ENCODE results near the gene CTSW.

The CTSW gene

DNA sequence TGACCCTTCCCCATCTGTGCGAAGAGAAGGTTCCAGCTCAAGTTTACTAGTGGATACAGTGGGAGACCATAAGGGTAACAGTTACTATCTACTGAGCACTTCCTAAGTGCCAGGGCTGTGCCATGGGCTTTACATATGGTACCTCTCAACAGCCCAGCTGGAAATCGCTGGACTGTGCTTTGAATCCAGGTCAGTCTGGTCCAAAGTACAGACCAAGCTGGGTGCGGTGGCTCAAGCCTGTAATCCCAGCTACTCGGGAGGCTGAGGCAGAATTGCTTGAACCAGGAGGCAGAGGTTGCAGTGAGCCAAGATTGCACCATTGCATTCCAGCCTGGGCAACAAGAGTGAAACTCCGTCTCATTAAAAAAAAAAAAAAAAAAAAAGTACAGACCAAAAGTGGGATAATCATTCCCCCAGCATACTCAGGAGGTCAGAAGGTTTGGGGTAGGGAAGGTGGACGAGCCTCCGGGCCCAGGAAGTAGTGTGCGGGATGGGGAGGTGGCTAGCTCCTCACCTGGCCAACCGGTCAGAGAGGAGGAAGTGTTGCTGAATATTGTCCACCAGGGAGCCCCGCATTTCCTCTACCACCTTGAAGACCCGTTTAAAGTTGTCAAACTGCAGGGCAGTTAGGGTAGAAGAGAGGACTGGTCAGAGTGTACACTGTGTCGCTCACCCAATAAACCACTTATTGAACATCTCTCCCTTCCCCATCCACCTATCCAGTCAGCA is 6.3 kb downstream of the CTSW start:
- H3K27me3 ChIP-seq (ENCODE audit: insufficient read depth, poor library complexity, severe bottlenecking), result no peaks in the 10 kb centered on the region
- DNase-seq (ENCODE audit: low spot score) (no peak), ATAC-seq (ENCODE audit: low read depth) (no peak)
- H3K4me3 ChIP-seq (ENCODE audit: severe bottlenecking), result no peak overlapping the region
- TF ChIP-seq, protein P1, sequence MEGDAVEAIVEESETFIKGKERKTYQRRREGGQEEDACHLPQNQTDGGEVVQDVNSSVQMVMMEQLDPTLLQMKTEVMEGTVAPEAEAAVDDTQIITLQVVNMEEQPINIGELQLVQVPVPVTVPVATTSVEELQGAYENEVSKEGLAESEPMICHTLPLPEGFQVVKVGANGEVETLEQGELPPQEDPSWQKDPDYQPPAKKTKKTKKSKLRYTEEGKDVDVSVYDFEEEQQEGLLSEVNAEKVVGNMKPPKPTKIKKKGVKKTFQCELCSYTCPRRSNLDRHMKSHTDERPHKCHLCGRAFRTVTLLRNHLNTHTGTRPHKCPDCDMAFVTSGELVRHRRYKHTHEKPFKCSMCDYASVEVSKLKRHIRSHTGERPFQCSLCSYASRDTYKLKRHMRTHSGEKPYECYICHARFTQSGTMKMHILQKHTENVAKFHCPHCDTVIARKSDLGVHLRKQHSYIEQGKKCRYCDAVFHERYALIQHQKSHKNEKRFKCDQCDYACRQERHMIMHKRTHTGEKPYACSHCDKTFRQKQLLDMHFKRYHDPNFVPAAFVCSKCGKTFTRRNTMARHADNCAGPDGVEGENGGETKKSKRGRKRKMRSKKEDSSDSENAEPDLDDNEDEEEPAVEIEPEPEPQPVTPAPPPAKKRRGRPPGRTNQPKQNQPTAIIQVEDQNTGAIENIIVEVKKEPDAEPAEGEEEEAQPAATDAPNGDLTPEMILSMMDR (IDR thresholded peaks at IDR 0.05; ENCODE audit: poor library complexity, severe bottlenecking), result no peak
- H3K4me1 ChIP-seq (ENCODE audit: insufficient read depth, poor library complexity, severe bottlenecking), result peaks cover 10% of the 10 kb centered on the region
- peaks cover 38% of the 10 kb centered on the region for H3K36me3 ChIP-seq (ENCODE audit: low read depth)
- H3K9me3 ChIP-seq (ENCODE audit: severe bottlenecking), result no peaks in the 10 kb centered on the region
- peak overlapping the region; percentile 96 for H3K27ac ChIP-seq (ENCODE audit: poor library complexity, severe bottlenecking)

DNA sequence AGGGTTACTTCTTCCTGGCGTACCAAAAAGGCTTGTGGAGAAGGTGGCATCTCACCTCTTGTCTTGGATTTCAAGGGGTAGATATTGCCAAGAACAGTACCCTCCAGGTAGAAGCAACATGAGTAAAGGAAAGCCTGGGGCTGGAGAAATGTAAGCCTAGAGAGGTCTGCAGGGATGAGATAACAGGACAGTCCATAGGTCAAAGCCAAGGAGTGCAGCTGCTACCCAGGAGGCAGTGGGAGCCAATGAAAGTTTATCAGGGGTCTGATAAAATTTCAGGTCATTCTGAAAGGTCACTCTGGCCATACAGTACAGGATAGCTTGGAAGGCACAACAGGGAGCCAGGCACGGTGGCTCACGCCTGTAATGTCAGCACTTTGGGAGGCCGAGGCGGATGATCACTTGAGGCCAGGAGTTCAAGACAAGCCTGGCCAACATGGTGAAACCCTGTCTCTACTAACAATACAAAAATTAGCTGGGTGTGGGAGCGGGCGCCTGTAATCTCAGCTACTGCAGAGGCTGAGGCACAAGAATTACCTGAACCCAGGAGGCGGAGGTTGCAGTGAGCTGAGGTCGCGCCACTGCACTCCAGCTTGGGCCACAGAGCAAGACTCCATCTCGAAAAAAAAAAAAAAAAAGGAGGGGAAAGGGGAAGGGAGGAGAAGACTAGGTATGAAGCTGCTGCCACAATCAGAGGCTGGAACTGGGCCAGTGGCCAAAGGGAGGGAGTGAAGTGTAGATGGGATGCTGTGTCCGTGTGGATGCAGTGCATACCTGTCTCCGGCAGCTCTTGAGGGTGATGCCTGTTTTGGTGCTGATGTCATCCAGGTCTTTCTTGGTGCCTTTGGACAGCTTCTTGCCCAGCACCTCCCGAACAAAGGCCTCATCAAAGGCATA is 7.4 kb downstream of the CTSW start:
- Histone ChIP-seq H3K9me3 (ENCODE audit: severe bottlenecking) (no peaks in the 10 kb centered on the region), H3K4me1 (ENCODE audit: insufficient read depth, poor library complexity, severe bottlenecking) (peaks cover 10% of the 10 kb centered on the region)
- no peak for DNase-seq (ENCODE audit: low spot score)

DNA sequence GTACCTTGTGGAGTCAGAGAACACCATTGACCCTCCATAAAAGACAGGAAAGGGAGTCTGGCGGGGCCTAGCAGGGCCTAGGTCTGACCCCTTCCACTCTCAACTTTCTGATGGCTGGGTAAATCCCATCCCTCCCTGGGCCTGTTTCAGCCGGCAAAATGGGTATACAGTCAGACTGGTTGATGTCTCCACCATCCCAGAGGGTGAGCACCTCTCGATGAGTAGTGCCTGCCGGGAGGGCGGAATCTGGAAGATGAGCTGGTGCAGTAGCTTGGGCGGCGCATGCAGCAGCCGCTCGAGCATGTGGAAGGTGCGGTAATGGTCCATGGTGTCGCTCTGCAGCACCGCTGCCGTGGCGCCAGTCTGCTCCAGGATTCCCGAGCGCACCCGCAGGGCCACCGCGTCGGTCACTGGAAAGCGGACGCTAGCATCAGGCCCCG is 8.1 kb downstream of the CTSW start:
- peak overlapping the region; percentile 45 for H3K4me3 ChIP-seq (ENCODE audit: severe bottlenecking)
- ATAC-seq (ENCODE audit: low read depth) (no peak), DNase-seq (ENCODE audit: low spot score) (no peak)
- no peaks in the 10 kb centered on the region for H3K27me3 ChIP-seq (ENCODE audit: insufficient read depth, poor library complexity, severe bottlenecking)
- no peaks in the 10 kb centered on the region for H3K9me3 ChIP-seq (ENCODE audit: severe bottlenecking)
- TF ChIP-seq, protein P1 (IDR thresholded peaks at IDR 0.05; ENCODE audit: poor library complexity, severe bottlenecking), result no peak
- H3K27ac ChIP-seq (ENCODE audit: poor library complexity, severe bottlenecking), result peak overlapping the region; percentile 96
- peaks cover 10% of the 10 kb centered on the region for H3K4me1 ChIP-seq (ENCODE audit: insufficient read depth, poor library complexity, severe bottlenecking)
- peaks cover 44% of the 10 kb centered on the region for H3K36me3 ChIP-seq (ENCODE audit: low read depth)

More for the DNA sequence above, 7.4 kb downstream of the CTSW start:
- H3K4me3 ChIP-seq (ENCODE audit: severe bottlenecking), result peak overlapping the region; percentile 45
- H3K27me3 ChIP-seq (ENCODE audit: insufficient read depth, poor library complexity, severe bottlenecking), result no peaks in the 10 kb centered on the region
- H3K36me3 ChIP-seq (ENCODE audit: low read depth), result peaks cover 42% of the 10 kb centered on the region
- H3K27ac ChIP-seq (ENCODE audit: poor library complexity, severe bottlenecking), result peak overlapping the region; percentile 96
- TF ChIP-seq, protein P1 (IDR thresholded peaks at IDR 0.05; ENCODE audit: poor library complexity, severe bottlenecking), result no peak
- no peak for ATAC-seq (ENCODE audit: low read depth)

DNA sequence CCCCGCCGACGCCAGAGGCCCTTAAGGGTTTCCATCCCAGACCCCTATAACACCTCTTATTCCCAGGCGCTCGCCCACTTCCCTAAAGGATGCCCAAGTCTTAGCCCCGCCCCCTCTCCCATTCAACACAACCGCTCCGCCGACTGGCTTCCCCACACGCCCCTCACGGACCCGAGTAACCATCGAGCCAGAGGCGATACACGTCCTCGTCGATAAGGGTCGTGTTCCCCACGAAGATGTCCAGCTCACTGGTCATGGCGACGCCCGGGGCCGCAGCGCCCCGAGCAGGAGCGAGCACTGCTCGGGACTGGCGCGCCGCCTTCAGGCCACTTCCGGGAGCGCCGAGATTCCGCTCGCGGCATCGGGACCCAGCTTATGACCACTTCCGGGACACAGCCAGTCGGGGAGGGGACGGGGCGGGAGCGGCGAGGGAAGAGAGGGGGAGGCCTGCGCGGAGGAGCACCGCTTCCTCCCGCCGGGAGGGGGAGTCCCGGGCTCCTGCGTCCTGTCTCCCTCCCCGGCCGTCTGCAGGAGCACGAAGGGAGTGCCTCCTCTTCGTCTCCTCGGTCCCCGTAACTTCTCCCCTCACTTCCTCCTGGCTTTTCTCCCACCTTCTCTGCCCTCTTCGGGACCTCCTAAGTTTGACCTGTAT is 8.7 kb downstream of the CTSW start, which contains the start of gene FIBP:
FIBP (minus strand) TSS at position 309 of the 652 bp plus-strand sequence; CDS start at position 256, 53 bp downstream.
- Histone ChIP-seq H3K9me3 (ENCODE audit: severe bottlenecking) (no peaks in the 10 kb centered on the region), H3K27ac (ENCODE audit: poor library complexity, severe bottlenecking) (peak within 1 kb of the TSS; percentile 96), H3K36me3 (ENCODE audit: low read depth) (peaks cover 44% of the 10 kb centered on the region), H3K4me3 (ENCODE audit: severe bottlenecking) (peak within 1 kb of the TSS; percentile 45), H3K4me1 (ENCODE audit: insufficient read depth, poor library complexity, severe bottlenecking) (peaks cover 10% of the 10 kb centered on the region), H3K27me3 (ENCODE audit: insufficient read depth, poor library complexity, severe bottlenecking) (no peaks in the 10 kb centered on the region)
- ATAC-seq (ENCODE audit: low read depth), result peak; percentile 57
- TF ChIP-seq, protein P1 (IDR thresholded peaks at IDR 0.05; ENCODE audit: poor library complexity, severe bottlenecking), result peak; percentile 93
- peak; percentile 98 for DNase-seq (ENCODE audit: low spot score)
